Activated CD8-positive, alpha-beta memory T cell treated with anti-CD3 and anti-CD28 coated beads, Interleukin-2, amount 50 U/mL, for 48 hours (primary cell): Measurements from ENCODE around the gene PIP4K2A.

Experiments
- DNase-seq: peaks from one replicate; pipeline ENCODE4 v3.0.0-alpha.2; 2020

Gene PIP4K2A

GRCh38 chr10:22634093-22634492, 80.3 kb downstream of the PIP4K2A start:
- DNase-seq, result no peak

GRCh38 chr10:22633528-22633927, 80.8 kb downstream of the PIP4K2A start:
- no peak for DNase-seq

GRCh38 chr10:22633106-22633505, 81.3 kb downstream of the PIP4K2A start:
- no peak for DNase-seq

- no peak for DNase-seq
Measured at GRCh38 chr10:22631646-22632278, 82.6 kb downstream of the PIP4K2A start.

- no peak for DNase-seq
Measured at GRCh38 chr10:22631185-22631584, 83.2 kb downstream of the PIP4K2A start.

- no peak for DNase-seq
Measured at GRCh38 chr10:22630234-22631174, 83.9 kb downstream of the PIP4K2A start.

GRCh38 chr10:22629852-22630233, 84.5 kb downstream of the PIP4K2A start:
- DNase-seq, result no peak

GRCh38 chr10:22629126-22629525, 85.3 kb downstream of the PIP4K2A start:
- no peak for DNase-seq

- no peak for DNase-seq
Measured at GRCh38 chr10:22628309-22628708, 86.1 kb downstream of the PIP4K2A start.

- DNase-seq, result no peak
Measured at GRCh38 chr10:22626784-22627183, 87.6 kb downstream of the PIP4K2A start.

GRCh38 chr10:22625516-22626290, 88.7 kb downstream of the PIP4K2A start:
- no peak for DNase-seq

- no peak for DNase-seq
Measured at GRCh38 chr10:22624287-22624738, 90.1 kb downstream of the PIP4K2A start.

GRCh38 chr10:22623633-22624253, 90.6 kb downstream of the PIP4K2A start:
- DNase-seq, result no peak

GRCh38 chr10:22622242-22622806, 92.1 kb downstream of the PIP4K2A start:
- no peak for DNase-seq

GRCh38 chr10:22621726-22622125, 92.7 kb downstream of the PIP4K2A start:
- no peak for DNase-seq

- no peak for DNase-seq
Measured at GRCh38 chr10:22620929-22621328, 93.4 kb downstream of the PIP4K2A start.

GRCh38 chr10:22620140-22620857, 94.1 kb downstream of the PIP4K2A start:
- no peak for DNase-seq

GRCh38 chr10:22619101-22619500, 95.3 kb downstream of the PIP4K2A start:
- no peak for DNase-seq

GRCh38 chr10:22618078-22618785, 96.1 kb downstream of the PIP4K2A start:
- DNase-seq, result no peak

GRCh38 chr10:22617516-22617915, 96.9 kb downstream of the PIP4K2A start:
- DNase-seq, result no peak

GRCh38 chr10:22617051-22617450, 97.3 kb downstream of the PIP4K2A start:
- no peak for DNase-seq
